ENCODE measurements around the gene FBXL20. TPM values are rescaled to one million over a fixed set of nuclear protein-coding genes. Genes with fewer than 3 reads are reported as not detected.

Gene FBXL20
- total and polyA plus RNA-seq, 9 of the 15 experiments (the other 6 are each of a cell fraction or from before 2014, with no cell fraction given), result 1.8 to 15.1 (median 5.6) TPM

- TF ChIP-seq NR0B1 (IDR thresholded peaks at IDR 0.05; ENCODE audit: partially characterized antibody) (no peak), YBX1 (IDR thresholded peaks at IDR 0.05) (no peak), POLR2G (IDR thresholded peaks at IDR 0.05; ENCODE audit: low read depth, low read length) (no peak), MAFF (IDR thresholded peaks at IDR 0.05; ENCODE audit: low read length) (no peak), ZNF41 (CRISPR knock-in tag; conservative IDR thresholded peaks at IDR 0.05) (no peak), ELK3 (CRISPR knock-in tag; IDR thresholded peaks at IDR 0.05) (no peak), ELF4 (CRISPR knock-in tag; IDR thresholded peaks at IDR 0.05) (no peak), TFAM (CRISPR knock-in tag; conservative IDR thresholded peaks at IDR 0.05) (no peak), KLF1 (tag; IDR thresholded peaks at IDR 0.05) (no peak), ZNF644 (tag; IDR thresholded peaks at IDR 0.05; ENCODE audit: low read depth) (0 out of 2 replicates have a peak, but pooled peaks have one; percentile 26), HEY1 (CRISPR knock-in tag; IDR thresholded peaks at IDR 0.05; ENCODE audit: borderline replicate concordance) (no peak), ZNF347 (CRISPR knock-in tag; IDR thresholded peaks at IDR 0.05; ENCODE audit: low read depth) (no peak), NCOA4 (IDR thresholded peaks at IDR 0.05; ENCODE audit: partially characterized antibody) (no peak), RFX7 (CRISPR knock-in tag; IDR thresholded peaks at IDR 0.05) (no peak), RFX5 (IDR thresholded peaks at IDR 0.05; ENCODE audit: low read depth, low read length) (no peak), NBN (IDR thresholded peaks at IDR 0.05; ENCODE audit: low read depth) (no peak), STAT5A (IDR thresholded peaks at IDR 0.05; ENCODE audit: borderline replicate concordance, low read length) (no peak)
- TF ChIP-seq, protein P1, sequence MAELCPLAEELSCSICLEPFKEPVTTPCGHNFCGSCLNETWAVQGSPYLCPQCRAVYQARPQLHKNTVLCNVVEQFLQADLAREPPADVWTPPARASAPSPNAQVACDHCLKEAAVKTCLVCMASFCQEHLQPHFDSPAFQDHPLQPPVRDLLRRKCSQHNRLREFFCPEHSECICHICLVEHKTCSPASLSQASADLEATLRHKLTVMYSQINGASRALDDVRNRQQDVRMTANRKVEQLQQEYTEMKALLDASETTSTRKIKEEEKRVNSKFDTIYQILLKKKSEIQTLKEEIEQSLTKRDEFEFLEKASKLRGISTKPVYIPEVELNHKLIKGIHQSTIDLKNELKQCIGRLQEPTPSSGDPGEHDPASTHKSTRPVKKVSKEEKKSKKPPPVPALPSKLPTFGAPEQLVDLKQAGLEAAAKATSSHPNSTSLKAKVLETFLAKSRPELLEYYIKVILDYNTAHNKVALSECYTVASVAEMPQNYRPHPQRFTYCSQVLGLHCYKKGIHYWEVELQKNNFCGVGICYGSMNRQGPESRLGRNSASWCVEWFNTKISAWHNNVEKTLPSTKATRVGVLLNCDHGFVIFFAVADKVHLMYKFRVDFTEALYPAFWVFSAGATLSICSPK (IDR thresholded peaks at IDR 0.05; ENCODE audit: borderline replicate concordance), result no peak
- TF ChIP-seq, protein P2, sequence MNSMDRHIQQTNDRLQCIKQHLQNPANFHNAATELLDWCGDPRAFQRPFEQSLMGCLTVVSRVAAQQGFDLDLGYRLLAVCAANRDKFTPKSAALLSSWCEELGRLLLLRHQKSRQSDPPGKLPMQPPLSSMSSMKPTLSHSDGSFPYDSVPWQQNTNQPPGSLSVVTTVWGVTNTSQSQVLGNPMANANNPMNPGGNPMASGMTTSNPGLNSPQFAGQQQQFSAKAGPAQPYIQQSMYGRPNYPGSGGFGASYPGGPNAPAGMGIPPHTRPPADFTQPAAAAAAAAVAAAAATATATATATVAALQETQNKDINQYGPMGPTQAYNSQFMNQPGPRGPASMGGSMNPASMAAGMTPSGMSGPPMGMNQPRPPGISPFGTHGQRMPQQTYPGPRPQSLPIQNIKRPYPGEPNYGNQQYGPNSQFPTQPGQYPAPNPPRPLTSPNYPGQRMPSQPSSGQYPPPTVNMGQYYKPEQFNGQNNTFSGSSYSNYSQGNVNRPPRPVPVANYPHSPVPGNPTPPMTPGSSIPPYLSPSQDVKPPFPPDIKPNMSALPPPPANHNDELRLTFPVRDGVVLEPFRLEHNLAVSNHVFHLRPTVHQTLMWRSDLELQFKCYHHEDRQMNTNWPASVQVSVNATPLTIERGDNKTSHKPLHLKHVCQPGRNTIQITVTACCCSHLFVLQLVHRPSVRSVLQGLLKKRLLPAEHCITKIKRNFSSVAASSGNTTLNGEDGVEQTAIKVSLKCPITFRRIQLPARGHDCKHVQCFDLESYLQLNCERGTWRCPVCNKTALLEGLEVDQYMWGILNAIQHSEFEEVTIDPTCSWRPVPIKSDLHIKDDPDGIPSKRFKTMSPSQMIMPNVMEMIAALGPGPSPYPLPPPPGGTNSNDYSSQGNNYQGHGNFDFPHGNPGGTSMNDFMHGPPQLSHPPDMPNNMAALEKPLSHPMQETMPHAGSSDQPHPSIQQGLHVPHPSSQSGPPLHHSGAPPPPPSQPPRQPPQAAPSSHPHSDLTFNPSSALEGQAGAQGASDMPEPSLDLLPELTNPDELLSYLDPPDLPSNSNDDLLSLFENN (IDR thresholded peaks at IDR 0.05; ENCODE audit: low read depth in 2 of 2, low read length in 2 of 2), result no peak
- TF ChIP-seq, protein P3, sequence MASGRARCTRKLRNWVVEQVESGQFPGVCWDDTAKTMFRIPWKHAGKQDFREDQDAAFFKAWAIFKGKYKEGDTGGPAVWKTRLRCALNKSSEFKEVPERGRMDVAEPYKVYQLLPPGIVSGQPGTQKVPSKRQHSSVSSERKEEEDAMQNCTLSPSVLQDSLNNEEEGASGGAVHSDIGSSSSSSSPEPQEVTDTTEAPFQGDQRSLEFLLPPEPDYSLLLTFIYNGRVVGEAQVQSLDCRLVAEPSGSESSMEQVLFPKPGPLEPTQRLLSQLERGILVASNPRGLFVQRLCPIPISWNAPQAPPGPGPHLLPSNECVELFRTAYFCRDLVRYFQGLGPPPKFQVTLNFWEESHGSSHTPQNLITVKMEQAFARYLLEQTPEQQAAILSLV (tag; IDR thresholded peaks at IDR 0.05), result 0 out of 2 replicates have a peak, but pooled peaks have one; percentile 47
Measured at GRCh38 chr17:39335704-39336223, 65.7 kb downstream of the FBXL20 start (continued).
